ENCODE results near the gene AP3S2. TPM values are rescaled to one million over a fixed set of nuclear protein-coding genes. Genes with fewer than 3 reads are reported as not detected.

The AP3S2 gene
- total and polyA plus RNA-seq, 8 donors, result 8.4 to 90.4 (median 24.0) TPM

DNA sequence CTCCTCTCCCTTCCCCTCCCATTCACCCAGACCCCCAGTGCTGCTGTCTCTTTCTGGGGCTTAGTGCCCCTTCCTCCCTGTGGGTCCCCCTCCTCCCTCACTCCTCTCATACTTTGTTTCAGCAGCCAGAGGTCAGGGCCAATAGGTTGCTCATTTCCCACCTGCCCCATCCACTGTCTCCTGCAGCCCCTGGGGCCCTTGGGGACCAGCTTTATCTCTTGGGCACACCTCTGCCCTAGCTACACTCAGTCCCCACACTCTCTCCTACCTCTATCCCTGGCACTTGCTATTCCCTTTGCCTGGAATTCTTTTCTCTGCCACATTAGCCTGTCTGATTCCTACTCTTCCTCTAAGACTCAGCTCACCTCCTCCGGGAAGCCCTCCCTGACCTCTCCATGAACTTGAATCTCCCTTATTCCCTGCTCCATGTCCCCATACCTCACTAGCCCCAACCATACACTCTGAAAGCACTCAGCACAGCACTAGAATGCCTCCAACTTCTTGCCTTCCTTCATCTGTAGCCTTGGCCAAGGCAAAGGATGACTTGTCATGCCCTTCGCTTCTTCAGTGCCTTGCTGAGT is 93.8 kb downstream of the AP3S2 start:
- no peak overlapping the region for H3K4me3 ChIP-seq
- no peak for DNase-seq
- H3K27me3 ChIP-seq, result peaks cover 0 to 16% (median 0%) of the 10 kb centered on the region in 3 donors
- peaks cover 0 to 52% (median 12%) of the 10 kb centered on the region in 4 donors for H3K36me3 ChIP-seq
- H3K9me3 ChIP-seq, result no peaks in the 10 kb centered on the region
- whole genome bisulfite sequencing, 5 donors, result 86 to 94% (median 92%) methylated on average over 2 of the region's 2 CpGs
- H3K4me1 ChIP-seq, result peaks cover 0 to 3% (median 0%) of the 10 kb centered on the region in 4 donors
- intact Hi-C loops (cut with DNase I; ENCODE audit: low total_unique reads), result no loop called here
- no peak overlapping the region for H3K27ac ChIP-seq
- TF ChIP-seq POLR2AphosphoS5 (IDR thresholded peaks at IDR 0.05) (no peak), EP300 (IDR thresholded peaks at IDR 0.05) (no peak), POLR2A (IDR thresholded peaks at IDR 0.05) (no peak)
- TF ChIP-seq, protein P1, sequence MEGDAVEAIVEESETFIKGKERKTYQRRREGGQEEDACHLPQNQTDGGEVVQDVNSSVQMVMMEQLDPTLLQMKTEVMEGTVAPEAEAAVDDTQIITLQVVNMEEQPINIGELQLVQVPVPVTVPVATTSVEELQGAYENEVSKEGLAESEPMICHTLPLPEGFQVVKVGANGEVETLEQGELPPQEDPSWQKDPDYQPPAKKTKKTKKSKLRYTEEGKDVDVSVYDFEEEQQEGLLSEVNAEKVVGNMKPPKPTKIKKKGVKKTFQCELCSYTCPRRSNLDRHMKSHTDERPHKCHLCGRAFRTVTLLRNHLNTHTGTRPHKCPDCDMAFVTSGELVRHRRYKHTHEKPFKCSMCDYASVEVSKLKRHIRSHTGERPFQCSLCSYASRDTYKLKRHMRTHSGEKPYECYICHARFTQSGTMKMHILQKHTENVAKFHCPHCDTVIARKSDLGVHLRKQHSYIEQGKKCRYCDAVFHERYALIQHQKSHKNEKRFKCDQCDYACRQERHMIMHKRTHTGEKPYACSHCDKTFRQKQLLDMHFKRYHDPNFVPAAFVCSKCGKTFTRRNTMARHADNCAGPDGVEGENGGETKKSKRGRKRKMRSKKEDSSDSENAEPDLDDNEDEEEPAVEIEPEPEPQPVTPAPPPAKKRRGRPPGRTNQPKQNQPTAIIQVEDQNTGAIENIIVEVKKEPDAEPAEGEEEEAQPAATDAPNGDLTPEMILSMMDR (IDR thresholded peaks at IDR 0.05), result no peak

DNA sequence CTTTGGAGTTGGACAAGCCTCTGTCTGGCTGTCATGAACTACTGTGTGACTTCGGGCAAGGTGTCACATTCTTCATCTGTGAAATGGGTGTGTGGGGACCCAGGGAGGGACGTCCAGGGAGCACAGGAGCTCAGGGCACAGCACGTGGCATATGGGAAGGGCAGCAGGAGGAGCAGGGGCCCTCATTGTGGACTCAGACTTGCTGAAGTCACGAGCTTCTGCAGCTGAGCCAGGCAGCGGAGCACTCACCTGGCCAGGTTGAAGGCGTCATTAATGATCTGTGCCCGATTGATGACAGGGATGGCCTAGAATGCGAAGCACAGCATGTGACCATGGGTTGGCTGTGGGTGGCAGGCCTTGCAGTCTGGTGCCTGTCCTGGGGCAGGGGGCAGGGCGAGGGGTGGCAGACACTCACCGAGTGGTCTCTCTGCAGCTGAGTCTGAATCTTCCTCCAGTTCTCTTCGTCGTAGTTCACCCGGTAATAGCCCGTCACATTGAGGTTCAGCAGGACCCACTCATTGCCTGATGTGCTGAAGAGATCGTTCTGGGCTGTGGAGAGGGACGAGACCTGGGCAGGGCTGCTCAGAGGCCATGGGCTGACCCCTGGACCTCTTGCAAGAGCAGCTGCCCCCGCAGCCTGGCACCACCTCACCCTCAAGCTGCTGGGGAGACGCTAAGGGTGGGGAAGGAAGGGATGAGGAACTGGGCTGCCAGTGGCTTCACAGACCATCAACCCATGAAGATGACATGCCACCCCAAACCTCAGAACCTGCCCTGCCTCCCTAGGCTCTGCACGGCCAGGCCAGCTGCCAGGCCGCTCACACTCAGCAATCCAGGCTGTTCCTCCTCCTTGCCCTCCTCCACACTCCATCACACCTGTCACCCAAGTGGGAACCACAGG is 94.5 kb downstream of the AP3S2 start:
- WGBS, 5 donors, result 78 to 83% (median 81%) methylated on average over 17 to 20 of the region's 20 CpGs
- Histone ChIP-seq H3K27ac (no peak overlapping the region), H3K27me3 (peaks cover 0 to 16% (median 0%) of the 10 kb centered on the region in 3 donors), H3K4me1 (peaks cover 0 to 9% (median 0%) of the 10 kb centered on the region in 4 donors), H3K4me3 (no peak overlapping the region), H3K36me3 (peaks cover 0 to 52% (median 12%) of the 10 kb centered on the region in 4 donors), H3K9me3 (no peaks in the 10 kb centered on the region)
- TF ChIP-seq POLR2AphosphoS5 (IDR thresholded peaks at IDR 0.05), result no peak
- no peak for TF ChIP-seq POLR2A (IDR thresholded peaks at IDR 0.05)
- TF ChIP-seq, protein P1 (IDR thresholded peaks at IDR 0.05), result no peak
- TF ChIP-seq EP300 (IDR thresholded peaks at IDR 0.05), result no peak
- intact Hi-C loops (cut with DNase I; ENCODE audit: low total_unique reads), result no loop called here
- no peak for DNase-seq

DNA sequence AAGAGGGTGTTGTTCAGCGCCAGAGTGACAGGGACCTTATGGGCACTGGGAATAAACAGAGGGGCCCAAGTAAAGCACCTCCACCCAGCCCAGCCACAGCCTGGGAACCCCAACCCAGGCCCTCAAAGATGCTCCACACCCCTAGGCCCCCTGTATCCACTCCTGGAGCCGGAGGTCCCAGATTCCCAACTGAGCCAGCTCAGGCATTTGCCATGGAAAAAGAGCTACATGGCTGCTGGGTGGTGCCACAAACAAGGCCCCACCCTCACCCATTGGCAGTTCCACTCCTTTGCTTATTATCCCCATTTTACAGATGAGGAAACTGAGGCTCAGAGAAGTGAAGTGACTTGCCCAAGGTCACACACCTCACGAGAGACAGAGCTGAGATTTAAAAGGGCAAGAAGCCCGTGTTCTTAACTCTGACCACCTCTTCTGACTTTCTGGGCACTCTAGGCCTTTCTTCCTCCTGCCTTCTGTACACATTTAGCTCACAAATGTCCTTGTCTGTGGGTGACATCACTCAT is 96.1 kb downstream of the AP3S2 start:
- Histone ChIP-seq H3K4me3 (no peak overlapping the region), H3K27ac (no peak overlapping the region), H3K4me1 (peaks cover 0 to 9% (median 0%) of the 10 kb centered on the region in 4 donors), H3K27me3 (peaks cover 0 to 16% (median 0%) of the 10 kb centered on the region in 3 donors), H3K9me3 (no peaks in the 10 kb centered on the region), H3K36me3 (peaks cover 0 to 42% (median 10%) of the 10 kb centered on the region in 4 donors)
- no peak for DNase-seq
- intact Hi-C loops (cut with DNase I; ENCODE audit: low total_unique reads), result no loop called here
- 89 to 98% (median 92%) methylated on average over 4 of the region's 4 CpGs for WGBS, 5 donors
- no peak for TF ChIP-seq EP300 (IDR thresholded peaks at IDR 0.05)
- TF ChIP-seq, protein P1 (IDR thresholded peaks at IDR 0.05), result no peak
- no peak for TF ChIP-seq POLR2A (IDR thresholded peaks at IDR 0.05)
- no peak for TF ChIP-seq POLR2AphosphoS5 (IDR thresholded peaks at IDR 0.05)

- no peak overlapping the region for H3K27ac ChIP-seq
- no peaks in the 10 kb centered on the region for H3K9me3 ChIP-seq
- intact Hi-C loops (cut with DNase I; ENCODE audit: low total_unique reads), result no loop called here
- H3K4me1 ChIP-seq, result peaks cover 0 to 9% (median 0%) of the 10 kb centered on the region in 4 donors
- no peak overlapping the region for H3K4me3 ChIP-seq
- H3K27me3 ChIP-seq, result peaks cover 0 to 1% (median 0%) of the 10 kb centered on the region in 3 donors
- TF ChIP-seq, protein P1 (IDR thresholded peaks at IDR 0.05), result no peak
- TF ChIP-seq POLR2AphosphoS5 (IDR thresholded peaks at IDR 0.05) (no peak), EP300 (IDR thresholded peaks at IDR 0.05) (no peak), POLR2A (IDR thresholded peaks at IDR 0.05) (no peak)
- peaks cover 0 to 36% (median 6%) of the 10 kb centered on the region in 4 donors for H3K36me3 ChIP-seq
- DNase-seq, result no peak
These were observed 97.8 kb downstream of the AP3S2 start for GRCh38 chr15:89795996-89796395.
